GM21367 (cell line): ENCODE measurements around the gene CACNB4.
"Not testable (repeated sequence)": the region's sequence is repeated elsewhere in the genome, so short reads cannot be mapped to it uniquely, and the experiment has no call there.

Experiments
- ATAC-seq: cut with Tn5 transposase; IDR thresholded peaks from one replicate; pipeline ENCODE4 v1.9.1; 2021; ENCODE audit not compliant: unreplicated experiment

The CACNB4 gene

GRCh38 chr2:151907286-151908203 lies 191.3 kb downstream of the CACNB4 start:
- ATAC-seq: no peak

GRCh38 chr2:151906633-151906998 lies 192.2 kb downstream of the CACNB4 start:
- ATAC-seq: no peak

- ATAC-seq: no peak
Observed at GRCh38 chr2:151905963-151906632, 192.7 kb downstream of the CACNB4 start.

GRCh38 chr2:151904807-151905206 lies 194.0 kb downstream of the CACNB4 start:
- no peak for ATAC-seq

GRCh38 chr2:151904021-151904420 lies 194.8 kb downstream of the CACNB4 start:
- ATAC-seq: no peak

GRCh38 chr2:151902829-151903228 lies 196.0 kb downstream of the CACNB4 start:
- ATAC-seq: no peak

GRCh38 chr2:151900331-151900730 lies 198.5 kb downstream of the CACNB4 start:
- ATAC-seq: no peak

GRCh38 chr2:151899156-151899555 lies 199.7 kb downstream of the CACNB4 start:
- ATAC-seq: no peak

- ATAC-seq: no peak
Observed at GRCh38 chr2:151891566-151892194, 207.2 kb downstream of the CACNB4 start.

GRCh38 chr2:151887164-151887563 lies 211.7 kb downstream of the CACNB4 start:
- ATAC-seq: no peak

GRCh38 chr2:151886241-151886640 lies 212.6 kb downstream of the CACNB4 start:
- ATAC-seq: no peak

- no peak for ATAC-seq
Observed at GRCh38 chr2:151882786-151883445, 215.9 kb downstream of the CACNB4 start.

- ATAC-seq: no peak
Observed at GRCh38 chr2:151881342-151881741, 217.5 kb downstream of the CACNB4 start.

- ATAC-seq: no peak
Observed at GRCh38 chr2:151880586-151880985, 218.3 kb downstream of the CACNB4 start.

GRCh38 chr2:151878655-151879563 lies 219.9 kb downstream of the CACNB4 start:
- ATAC-seq: no peak

- no peak for ATAC-seq
Observed at GRCh38 chr2:151878204-151878603, 220.6 kb downstream of the CACNB4 start.

- ATAC-seq: not testable (repeated sequence)
Observed at GRCh38 chr2:151875631-151876030, 223.2 kb downstream of the CACNB4 start.

GRCh38 chr2:151872463-151872862 lies 226.4 kb downstream of the CACNB4 start:
- ATAC-seq: no peak

- ATAC-seq: no peak
Observed at GRCh38 chr2:151869291-151869690, 229.6 kb downstream of the CACNB4 start.

- peak; percentile 99 for ATAC-seq
Observed at GRCh38 chr2:151862700-151863099, 236.1 kb downstream of the CACNB4 start.
